Adrenal gland (tissue), 5 donors: Measurements from ENCODE around the gene LRRC75A.

Experiments used
- CTCF ChIP-seq, 6 experiments: fragments of 450-650 bp in 4 of 6; fragments of 200-600 bp in 2 of 6; sonication (generic) in 1 of 6; IDR thresholded peaks; 1 replicate in 5 of 6; 2 replicates in 1 of 6; pipeline versions ENCODE4 v1.5.1 to v1.8.0; 2016 to 2021; ENCODE audit warnings: antibody characterized with exemption in 6 of 6, mild to moderate bottlenecking in 2 of 6, moderate library complexity in 1 of 6
- POLR2A ChIP-seq, 2 donors: fragments of 450-650 bp; IDR thresholded peaks; one replicate each; pipeline ENCODE4 v1.6.1; 2017; ENCODE audit warnings: antibody characterized with exemption in 2 of 2, mild to moderate bottlenecking in 2 of 2, moderate library complexity in 1 of 2
- donor health status: DM: no; HTN: no; CAD: no.

GRCh38 chr17:16512011-16512410, 20.0 kb upstream of the LRRC75A start:
- TF ChIP-seq POLR2A (IDR thresholded peaks at IDR 0.05) (no peak), CTCF (IDR thresholded peaks at IDR 0.05) (no peak)
